Stimulated activated CD4-positive, alpha-beta T cell treated with anti-CD3 and anti-CD28 coated beads, Interleukin-12 subunit alpha, Interleukin-12 subunit beta, amount 100 ng/mL, for 4 hours (primary cell): ENCODE results near the gene INPPL1.

Experiments used
- DNase-seq: peaks from one replicate; pipeline ENCODE4 v3.0.0-alpha.2; 2020

Gene INPPL1

GRCh38 chr11:72233773-72234513 is 9.4 kb downstream of the INPPL1 start:
- DNase-seq: no peak

DNA sequence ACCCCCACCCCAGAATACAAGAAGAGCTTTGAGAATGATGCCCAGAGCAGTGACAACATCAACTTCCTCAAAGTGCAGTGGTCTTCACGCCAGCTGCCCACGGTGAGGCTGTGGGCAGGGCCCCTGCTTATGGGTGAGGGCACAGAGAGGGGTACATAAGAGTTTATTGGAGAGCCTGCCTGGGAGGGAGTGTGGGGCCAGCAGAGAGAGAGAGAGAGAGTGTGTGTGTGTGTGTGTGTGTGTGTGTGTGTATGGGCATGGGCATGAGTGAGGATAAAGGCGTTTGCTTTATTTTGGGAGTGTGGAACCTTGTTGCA is 9.9 kb downstream of the INPPL1 start:
- DNase-seq: no peak

DNA sequence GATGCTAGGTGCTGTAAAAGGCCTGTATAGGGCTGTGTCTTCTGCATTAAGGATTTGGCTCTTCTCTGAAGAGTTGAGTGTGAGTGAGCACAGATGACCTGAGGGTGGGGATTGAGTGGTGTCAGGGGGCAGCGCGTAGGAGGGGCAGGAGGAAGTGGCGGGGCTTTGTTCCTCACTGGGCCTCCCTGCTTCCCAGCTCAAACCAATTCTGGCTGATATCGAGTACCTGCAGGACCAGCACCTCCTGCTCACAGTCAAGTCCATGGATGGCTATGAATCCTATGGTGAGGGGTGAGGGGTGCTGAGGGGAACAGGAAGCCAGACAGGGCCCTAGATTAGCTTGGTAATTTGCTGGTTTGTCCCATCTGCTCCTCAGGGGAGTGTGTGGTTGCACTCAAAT is 10.4 kb downstream of the INPPL1 start:
- DNase-seq: no peak

GRCh38 chr11:72235351-72236057 is 10.9 kb downstream of the INPPL1 start:
- DNase-seq: no peak

DNA sequence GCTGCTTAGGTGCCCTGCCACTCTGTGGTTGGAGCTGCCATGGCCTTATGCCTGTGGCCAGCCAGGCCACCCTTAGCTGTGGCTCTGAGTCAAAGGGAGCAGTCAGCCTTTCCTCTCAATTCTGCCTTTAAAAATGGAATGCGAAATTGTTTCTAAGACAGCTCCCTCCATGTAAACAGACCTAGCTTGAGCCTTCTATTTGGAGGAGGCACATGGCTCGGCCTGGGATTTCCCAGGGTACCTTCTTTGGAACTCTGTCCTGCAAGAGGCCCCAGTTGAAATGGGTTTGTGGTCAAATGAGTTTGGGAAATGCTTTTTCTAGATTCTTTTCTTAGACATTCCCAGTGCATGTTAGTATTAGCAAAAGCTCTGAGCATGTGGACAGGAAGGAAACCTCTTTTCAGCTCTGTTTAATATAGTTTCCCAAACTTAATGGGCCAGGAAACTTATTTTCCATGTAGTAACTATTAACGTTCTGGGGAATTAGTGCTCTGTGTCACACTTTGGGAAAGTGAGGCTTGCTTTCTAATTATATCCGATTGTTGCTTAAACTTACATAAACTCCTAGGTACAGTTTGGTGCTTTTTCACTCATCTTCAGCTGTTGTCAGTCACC is 11.6 kb downstream of the INPPL1 start:
- DNase-seq: no peak

DNA sequence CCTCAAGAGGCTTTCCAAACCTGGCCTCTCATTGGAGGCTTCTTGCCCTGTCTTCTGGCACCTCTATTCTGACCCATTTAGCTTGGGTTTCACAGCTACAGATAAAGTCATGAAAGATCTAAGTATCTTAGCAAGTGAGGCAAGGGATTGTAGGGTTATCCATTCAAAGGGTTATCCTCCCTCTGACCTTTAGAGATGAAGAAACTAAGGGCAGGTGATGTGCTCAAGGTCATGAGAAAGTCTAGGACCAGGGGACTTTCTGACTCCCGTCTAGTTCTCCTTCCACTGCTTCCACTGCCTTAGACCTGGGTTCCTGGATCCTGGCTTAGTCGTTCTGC is 12.2 kb downstream of the INPPL1 start:
- DNase-seq: no peak

DNA sequence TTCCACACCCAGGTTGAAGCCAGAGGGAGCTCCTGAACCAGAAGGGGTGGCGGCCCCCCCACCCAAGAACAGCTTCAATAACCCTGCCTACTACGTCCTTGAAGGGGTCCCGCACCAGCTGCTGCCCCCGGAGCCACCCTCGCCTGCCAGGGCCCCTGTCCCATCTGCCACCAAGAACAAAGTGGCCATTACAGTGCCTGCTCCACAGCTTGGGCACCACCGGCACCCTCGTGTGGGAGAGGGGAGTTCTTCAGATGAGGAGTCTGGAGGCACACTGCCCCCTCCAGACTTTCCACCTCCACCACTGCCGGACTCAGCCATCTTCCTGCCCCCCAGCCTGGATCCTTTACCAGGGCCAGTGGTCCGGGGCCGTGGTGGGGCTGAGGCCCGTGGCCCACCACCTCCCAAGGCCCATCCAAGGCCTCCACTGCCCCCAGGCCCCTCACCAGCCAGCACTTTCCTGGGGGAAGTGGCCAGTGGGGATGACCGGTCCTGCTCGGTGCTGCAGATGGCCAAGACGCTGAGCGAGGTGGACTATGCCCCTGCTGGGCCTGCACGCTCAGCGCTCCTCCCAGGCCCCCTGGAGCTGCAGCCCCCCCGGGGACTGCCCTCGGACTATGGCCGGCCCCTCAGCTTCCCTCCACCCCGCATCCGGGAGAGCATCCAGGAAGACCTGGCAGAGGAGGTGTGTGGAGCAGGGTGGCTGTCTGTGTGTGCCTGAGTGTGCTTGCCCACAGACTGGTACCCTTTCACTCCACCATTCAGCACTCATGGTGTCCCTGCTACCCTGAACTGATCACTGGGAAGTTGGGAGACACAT is 12.8 kb downstream of the INPPL1 start:
- no peak for DNase-seq

- peak; percentile 38 for DNase-seq
These were observed 13.5 kb downstream of the INPPL1 start for GRCh38 chr11:72238040-72238450.

GRCh38 chr11:72238492-72239312 is 14.1 kb downstream of the INPPL1 start:
- no peak for DNase-seq

GRCh38 chr11:72239313-72239848 is 14.8 kb downstream of the INPPL1 start:
- DNase-seq: no peak

- DNase-seq: no peak
These were observed 15.4 kb downstream of the INPPL1 start for GRCh38 chr11:72239849-72240460.

GRCh38 chr11:72240461-72241290 is 16.1 kb downstream of the INPPL1 start:
- DNase-seq: no peak

DNA sequence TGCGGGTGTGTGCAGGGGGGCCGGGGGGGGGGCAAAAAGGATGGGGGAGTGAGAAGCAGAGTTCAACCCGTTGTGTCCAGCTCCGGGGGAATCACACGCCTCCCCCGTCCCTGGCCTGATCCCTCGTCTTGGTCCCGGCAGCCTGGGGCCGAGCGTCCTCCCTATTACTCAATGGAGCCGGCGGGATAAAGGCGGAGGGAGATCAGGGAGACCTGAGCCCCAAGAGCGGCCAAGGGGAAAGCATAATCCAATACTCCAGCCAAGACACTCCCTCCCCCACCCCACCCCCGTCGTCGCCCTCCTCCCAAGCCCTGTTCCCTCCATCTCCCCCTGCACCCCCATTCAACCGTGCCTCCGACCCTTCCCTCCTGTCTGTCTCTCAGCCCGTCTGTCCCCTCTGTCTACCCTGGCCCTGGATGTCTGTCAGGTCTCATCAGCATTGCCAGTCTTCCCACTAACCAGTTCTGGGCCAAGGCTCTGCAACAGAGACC is 16.8 kb downstream of the INPPL1 start:
- no peak for DNase-seq

GRCh38 chr11:72242141-72242540 is 17.6 kb downstream of the INPPL1 start:
- DNase-seq: no peak

DNA sequence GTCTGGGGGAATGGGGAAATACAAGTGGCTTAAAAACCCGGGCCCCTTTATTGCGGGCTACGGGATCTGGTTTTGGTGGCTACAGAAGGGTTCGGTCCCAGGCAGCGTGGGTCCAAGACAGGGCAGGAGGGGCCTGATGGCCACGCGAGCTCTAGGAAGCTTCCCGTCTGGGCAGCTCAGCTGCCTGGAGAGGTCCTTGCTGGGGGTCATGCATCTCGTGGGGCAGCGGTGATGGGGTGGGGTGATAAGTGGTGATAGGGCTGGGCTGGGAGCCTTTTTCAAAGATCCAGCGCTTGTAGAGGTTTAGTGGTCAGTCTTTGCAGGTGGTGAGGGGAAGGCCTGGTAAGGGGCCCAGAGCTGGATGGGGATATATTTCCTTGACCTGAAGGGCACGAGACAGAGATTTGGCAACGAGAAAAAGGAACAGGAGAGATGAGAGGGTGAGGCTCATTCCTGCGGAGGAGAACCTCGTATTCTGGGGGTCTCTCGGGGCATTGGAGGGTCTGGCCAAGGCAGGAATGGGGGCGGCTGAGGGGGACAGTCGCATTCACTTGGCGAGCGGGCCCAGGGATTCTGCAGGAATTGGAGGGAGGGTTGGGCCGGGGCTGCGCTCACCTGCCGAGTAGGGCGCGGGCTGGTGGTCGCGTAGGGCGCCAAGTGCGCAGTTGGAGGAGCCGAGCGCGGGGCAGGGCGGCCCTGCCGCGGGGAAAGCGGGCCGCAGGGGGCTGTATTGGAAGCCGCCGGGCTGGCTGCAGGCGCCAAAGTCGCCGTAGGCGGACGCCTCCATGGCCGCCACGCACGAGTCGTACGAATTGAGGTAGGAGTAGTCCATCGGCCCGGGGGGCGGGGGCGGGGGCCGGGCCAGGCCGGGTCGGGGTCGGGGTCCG is 18.8 kb downstream of the INPPL1 start:
- DNase-seq: no peak

DNA sequence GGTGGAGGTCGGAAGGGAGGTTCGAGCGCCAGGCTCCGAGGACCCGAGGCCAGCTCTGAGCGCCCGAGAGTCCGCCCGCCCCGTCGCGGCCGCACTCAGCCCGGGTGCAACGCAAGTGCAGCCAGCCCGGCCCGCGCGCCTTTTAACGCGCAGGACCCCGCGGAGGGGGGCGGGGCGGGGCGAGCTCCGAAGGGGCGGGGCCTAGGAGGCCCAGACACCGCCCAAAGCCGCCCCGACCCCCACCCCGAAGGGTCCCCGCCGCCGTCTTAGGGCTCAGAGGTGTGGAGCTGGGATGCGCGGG is 19.4 kb downstream of the INPPL1 start, which contains the start of gene PHOX2A:
Gene PHOX2A, minus strand, starts transcription at position 117 of the 301 bp plus-strand sequence. CDS start 172 bp downstream, outside the sequence.
- DNase-seq: no peak

DNA sequence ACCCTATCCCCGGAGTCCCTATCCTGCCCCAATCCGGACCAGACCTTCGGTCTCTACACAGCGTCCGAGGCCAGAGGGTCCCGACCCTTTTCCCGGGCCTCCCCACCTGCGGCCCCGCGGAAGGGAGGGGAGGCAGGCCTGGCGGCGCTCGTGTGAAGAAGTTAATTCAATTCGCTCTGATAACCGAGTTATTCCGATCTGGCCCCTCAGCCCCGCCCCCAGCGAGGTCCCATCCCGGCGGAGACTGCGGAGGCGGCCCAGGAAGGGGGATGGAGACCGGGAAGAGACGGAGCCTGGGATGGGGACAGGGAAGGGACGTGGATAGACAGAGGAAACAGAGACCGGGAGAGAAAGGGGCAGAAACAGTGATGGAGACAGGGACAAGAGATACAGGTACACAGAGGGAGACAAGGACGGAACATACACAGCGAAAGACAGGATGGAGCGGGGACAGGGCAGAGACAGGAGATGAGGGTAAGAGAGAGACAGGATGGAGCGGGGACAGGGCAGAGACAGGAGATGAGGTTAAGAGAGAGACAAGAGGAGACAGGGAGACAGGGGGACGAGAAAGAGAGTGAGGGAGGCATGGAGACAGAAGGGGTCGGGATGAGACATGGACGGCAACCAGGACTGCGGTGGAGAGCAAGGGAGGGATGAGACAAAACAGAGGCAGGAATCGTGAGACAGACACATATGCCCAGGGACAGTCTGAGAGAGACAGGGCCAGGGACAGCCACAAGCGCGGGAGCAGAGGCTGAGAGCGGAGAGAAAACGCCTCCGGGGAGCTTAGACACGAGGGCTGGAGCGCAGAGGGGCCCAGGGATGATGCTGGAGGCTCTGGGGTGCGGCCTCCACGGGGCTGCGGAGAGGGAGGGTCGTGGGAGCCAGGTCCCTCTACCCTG is 20.0 kb downstream of the INPPL1 start:
- DNase-seq: no peak

DNA sequence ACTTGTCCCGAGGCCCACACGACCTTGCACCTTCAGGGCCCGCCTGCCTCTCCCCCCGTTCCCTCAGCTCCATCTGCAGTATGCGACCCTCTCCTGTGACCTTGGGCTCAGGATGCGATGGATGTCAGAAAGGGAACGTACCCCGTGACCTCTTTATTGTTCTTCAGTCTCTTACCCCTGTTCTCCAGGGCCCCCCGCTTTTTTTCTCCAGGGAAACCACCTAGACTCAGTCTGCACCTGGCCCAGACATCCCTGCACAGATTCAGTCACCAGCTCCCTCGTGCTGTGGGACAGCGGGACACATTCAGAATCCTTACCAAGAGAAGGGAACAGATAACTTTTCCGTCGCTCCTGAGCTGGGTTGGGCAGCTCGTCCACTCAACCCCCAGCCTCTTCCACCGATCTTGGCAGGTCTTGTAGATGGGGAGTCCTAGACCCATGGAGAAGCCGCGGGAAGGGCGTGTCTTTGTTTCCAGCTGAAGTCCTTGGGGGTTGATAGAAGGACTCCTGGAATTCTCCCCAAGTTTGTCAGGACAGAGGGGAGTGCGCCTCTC is 20.8 kb downstream of the INPPL1 start:
- no peak for DNase-seq
